Measurements from ENCODE around the gene POMC.
"Not testable (repeated sequence)": the region's sequence is repeated elsewhere in the genome, so short reads cannot be mapped to it uniquely, and the experiment has no call there.

The POMC gene

DNA sequence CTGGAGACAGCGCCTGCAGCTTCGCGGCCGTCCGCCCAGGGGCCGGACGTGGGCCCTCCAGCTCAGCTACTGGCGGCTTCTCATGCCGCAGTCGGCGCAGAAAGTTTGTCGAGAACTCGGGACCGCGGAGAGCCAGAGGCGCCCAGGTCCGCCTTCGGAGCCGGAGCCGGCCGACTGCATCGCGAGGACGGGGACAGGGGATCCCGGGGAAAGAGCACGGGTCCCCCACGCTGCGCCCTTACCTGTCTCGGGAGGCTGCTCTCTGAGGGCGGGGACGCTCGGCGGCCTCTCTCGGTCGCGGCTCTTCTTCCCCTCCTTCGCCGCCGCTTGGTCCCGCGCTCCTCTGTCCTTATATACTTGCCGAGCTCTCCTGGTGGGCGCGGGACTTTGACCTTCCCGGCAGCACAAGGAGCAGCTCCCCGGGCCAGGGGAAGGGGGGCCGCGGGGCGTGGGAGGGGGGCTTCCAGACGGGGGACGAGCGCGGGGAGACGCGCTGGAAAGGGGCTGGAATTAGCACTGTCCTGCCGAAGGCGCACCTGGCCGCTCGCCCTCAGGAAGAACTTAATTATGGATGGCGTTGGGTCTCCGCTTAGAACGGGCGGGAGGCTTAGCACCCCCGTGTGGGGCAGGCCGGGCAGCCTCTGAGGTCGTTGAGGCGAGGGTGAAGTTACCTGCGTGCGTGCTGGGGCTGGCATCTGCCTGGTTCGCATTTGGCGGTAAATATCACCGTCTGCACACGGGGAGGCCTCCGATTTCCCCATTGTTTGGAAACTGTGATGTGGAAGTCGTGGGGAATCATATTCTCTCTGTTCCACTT lies at the start of gene POMC:
TSS of gene POMC (minus strand) at position 325 of the 817 bp plus-strand sequence. CDS start 3,808 bp downstream, outside the sequence.
- DNase-seq = peak; percentile 68

DNA sequence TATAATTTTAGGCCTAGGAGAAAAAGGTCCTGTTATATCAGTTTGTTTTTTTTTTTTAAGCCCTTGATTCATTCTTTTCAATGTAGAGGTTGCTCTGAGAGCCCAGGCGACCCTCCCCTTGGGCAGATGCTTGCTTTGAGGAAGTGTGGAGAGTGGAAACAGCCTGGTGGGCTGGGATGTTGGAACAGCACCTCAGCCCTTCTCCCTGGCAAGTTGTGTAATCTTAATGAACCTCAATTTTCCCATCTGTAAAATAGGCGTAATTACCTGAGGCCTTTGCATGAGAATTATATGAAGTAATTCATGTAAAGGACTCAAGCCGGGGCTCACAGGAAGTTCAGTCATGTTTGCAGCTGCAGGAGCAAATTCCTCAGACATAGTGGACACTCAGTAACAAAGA lies 49.7 kb upstream of the POMC start:
- no peak for DNase-seq

DNA sequence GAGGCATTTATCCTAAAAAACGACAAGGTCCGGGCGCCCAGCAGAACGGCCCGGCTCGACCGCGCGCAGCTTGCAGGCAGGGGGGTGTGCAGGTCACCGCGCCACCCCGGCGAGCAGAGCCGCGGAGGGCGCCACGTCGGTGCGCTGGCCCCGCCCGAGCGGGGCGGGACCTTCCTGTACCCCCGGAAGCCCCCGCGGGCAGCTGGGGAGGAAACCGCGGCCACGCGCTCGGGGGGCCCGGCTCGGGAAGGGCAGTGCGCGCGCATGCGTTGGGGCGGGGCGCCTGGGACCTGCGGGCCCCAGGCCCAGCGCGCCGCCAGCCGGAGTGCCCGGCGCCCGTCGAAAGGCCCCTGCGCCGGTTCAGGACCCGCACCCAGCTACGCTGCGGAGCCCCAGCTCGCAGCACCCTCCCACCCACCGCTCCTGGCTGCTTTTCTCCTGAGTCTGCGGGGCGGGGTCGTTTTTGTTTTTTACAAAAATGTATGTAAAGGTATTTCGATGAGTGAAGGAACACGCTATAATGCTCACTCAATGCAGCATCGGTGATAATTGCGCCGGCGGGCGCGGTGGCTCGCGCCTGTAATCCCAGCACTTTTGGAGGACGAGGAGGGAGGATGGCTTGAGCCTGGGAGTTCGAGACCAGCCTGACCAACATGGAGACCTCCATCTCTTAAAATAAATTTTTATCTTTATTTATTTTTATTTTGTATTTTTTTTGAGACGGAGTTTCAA lies 47.7 kb upstream of the POMC start:
- peak; percentile 95 for DNase-seq

DNA sequence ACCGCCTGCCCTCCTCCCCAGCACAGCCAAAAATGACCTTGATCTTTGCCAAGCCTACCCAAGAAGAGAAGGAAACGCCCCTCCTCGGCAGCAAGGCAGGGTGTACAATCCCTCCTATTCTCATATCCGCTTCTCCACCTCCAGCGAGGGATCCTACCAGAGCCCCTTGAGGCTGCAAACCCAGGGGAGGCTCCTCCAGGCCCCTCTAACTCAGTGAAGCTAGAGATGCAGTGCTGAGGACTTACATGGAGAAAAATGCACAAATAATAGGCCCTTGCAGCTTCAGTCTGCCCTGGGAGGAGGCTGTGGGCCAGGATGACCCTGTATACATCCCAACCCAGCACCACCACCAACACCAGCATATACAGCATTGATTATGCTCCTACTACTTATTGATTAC lies 46.9 kb upstream of the POMC start:
- DNase-seq = no peak

DNA sequence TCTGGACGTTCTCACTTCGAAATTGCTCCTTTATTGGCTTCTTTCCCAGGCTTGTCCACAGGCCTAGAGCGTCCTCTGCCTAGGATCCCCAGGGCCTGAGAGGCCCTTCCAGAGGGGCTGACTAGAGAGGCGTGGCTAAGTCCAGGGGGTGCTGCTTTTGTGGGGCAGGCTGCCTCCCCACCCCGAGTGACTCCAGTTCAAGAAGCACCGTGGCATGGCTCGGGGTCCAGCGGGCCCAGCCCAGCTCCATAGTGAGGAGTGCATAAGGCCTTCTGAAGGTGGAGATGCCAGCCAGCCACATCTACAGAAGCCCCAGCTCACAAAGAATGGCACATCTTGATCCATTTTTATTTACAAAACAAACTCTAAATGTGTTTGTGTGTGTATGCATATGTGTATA lies 44.8 kb upstream of the POMC start:
- DNase-seq = no peak

DNA sequence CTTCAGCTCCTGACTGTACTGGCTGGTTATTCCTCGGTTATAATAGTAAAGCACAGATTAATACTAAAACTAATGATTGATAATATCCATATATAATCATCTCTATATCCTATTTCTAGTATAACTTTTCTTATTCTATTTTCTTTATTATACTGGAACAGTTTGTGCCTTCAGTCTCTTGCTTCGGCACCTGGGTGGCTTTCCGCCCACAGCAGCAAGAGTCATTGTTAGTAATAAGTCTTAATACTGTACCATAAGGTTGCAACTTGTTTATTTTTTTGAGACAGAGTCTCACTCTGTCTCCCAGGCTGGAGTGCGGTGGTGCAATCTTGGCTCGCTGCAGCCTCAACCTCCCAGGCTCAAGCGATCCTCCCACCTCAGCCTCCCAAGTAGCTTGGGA lies 42.5 kb upstream of the POMC start:
- not testable (repeated sequence) for DNase-seq

DNA sequence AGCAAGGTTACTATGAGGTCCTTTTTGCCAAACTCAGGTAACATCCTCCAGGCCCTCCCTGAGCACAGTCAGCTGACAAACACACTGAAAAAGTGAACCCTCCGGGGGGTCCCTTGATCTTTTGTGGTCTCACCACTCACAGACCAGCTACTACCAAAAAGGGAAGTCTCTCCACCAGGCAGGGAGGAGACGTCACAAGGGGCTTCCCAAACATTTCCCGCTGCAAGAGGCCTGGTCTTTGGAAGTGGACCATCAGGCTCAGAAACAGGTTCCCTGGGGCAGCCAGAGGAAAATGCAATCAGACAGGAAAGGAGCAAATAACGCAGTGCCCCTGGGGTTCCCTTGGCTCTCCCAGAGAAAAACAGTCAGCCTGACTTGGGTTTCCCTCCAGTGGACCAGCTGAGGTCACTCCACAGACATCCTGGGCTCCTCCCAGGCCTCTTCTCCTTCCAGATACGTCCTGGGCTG lies 38.7 kb upstream of the POMC start:
- no peak for DNase-seq

DNA sequence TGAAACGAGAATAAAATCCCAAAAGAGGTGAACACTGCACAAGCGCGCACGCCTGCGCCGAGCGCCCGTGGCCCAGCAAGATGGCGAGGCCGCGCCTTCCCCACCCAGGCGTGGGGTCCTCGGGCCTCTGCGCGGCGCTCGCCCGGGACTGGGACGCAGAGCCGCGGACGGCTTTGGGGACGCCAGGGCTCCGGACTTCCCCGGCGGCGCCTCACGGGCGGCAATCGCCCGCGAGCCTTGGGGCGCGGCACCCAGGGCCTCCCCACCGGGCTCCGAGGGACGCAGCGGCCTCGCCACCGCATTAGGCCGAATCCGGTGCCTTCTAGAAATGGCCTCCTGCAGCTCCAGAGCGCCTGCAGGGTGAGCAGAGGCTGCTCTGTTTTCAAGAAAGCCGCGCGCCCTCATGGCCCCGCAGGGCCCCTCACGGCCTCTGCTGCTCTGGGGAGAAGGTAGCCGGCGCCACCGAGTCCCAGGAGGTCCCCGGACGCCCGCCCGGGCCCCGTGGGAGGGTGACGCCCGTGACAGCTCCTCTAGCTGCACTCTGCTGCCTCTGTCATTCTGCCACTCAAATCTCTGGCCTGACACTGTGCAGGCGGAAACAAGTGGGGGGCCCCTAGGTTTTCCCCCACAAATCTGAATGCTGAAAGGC lies 35.9 kb upstream of the POMC start:
- DNase-seq = no peak

DNA sequence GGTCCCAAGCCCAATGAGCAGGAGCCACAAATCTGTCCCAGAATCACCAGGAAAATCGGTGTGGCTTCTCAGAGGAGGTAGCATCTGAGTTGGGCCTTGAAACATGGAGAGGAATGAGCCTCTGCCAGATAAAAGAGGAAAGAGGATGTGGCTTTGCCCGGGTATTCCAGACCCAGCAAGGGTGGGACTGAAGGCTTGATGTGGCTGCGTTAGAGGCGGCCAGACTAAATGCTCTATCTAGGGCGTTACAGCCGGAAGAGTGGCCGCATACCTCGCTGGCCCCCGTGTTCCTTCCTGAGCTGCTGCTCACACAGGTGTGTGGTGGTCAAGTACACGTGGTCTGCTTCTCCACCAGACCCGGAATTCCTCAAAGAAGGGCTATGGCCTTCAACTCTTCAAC lies 33.9 kb upstream of the POMC start:
- DNase-seq = no peak

DNA sequence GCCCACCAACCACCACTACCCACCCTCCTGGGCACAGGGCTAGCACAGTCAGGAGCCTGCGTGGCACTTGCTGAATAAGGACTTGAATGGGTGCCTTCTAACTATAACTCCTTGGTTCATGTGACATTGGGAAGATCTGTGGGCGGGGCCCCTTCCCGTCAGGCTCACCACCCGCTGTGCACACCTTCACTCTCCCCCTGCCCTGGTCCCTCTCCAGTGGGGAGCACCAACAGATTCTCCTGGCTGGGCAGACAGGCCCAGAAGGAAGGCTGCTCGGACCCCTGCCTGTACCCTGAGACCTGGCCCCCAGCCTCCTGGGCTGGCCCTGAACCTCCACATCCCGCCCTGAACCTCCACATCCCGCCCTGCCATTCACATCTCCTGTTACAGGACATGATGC lies 33.4 kb upstream of the POMC start:
- DNase-seq = no peak

DNA sequence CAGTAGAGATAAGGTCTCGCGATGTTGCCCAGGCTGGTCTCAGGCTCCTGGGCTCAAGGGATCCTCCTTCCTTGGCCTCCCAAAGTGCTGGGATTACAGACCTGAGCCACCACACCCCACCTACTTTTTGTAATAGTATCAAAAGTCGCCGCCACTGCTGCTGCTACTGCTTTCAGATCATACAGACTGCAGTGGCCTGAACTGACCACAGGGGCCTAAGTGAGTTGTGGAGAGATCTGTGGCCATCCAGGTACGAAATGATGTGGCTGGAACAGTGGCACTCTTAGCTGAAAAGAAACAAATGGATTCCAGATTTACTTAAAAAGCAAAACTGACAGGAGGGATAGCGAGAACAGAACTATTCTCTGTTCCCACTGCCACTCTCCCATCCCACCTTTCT lies 32.9 kb upstream of the POMC start:
- no peak for DNase-seq

DNA sequence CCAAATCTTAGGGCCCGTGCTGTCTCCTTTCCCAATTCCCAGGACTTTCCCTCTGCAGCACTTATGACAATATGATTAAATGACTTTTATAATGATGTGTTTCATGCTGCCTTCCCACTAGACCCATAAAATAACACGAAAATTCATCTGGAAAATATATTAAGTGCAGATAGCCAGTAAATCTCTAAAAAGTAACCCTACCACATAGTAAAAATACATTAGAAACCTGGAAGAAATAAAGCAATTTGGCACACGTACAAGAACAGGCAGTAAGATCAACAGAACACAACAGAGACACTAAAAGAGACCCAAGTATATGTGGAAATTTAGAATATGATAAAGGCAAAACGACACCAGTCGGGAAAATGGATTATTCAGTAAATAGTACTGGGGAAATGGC lies 30.2 kb upstream of the POMC start:
- no peak for DNase-seq

DNA sequence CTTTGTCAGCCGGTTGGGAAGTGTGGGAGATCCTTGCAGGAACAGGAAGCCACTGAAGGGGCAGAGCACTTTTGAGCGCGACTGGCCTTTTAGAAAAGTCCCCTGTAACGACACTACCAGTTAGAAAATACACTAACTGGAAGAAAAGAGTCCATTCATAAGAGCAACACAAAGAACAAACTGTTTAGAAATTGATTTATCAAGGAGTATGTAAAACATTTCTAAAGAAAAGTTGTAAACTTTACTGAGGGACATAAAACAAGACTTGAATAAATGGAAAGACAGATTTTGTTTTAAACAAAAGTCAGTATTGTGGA lies 29.8 kb upstream of the POMC start:
- DNase-seq = no peak

DNA sequence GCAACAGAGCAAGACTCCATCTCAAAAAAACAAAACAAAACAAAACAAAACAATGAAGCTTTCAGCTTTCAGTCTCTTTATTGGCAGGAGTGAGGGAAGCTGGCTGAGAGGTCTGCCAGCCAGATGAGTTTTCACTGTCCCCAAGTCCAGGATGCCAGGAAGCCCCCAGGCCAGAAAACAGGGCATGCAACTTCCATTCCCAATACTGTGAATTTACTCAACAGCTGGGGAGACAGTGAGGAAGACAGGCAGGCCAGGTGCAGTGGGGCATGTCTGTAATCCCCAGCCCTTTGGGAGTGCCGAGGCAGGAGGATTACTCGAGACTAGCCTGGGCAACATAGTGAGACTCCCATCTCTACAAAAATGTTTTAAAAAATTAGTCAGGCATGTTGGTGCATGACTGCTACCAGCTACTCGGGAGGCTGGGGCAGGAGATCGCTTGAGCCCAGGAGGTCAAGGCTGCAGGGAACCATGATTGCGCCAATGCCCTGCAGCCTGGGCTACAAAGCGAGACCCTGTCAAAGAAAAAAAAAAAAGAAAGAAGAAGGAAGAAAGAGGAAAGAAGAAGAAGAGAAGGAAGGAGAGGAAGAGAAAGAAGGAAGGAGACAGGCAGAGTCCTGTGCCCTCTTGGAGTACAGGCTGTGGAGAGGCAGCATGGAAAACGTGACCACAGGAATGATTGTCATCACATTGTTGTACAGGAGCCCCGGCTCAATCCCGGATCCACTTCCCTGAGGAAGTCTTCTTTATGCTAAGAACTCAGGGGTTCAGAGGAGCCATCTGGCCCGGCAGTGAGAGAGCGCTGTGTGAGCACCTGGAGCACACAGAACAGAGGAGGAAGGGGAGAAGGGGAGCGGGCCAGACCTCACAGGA lies 29.2 kb upstream of the POMC start:
- DNase-seq = no peak

DNA sequence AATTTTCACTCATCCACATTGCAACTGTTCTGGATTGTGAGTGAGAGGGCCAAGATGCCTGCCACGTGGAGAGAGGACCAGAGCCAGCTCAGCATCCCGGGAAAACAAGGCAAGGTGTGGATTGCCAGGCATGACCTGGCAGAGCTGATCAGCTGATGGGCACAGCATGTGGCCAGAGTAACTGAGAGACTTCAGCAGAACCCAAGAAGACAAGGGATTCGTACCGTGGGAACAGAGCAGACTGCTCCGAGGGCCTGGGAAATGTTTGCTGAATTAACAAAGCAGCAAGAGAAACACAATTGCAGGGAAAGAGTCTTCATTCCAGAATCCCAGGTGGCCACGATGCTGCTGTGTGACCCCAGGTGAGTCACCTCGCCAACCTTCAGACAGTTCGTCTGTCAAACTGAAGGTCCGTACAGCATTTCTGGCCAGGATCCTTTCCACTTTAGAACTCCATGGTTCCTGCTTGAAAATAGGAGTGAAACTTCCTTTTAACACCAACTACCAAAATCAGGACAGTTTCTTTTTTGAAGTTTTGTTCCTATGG lies 26.3 kb upstream of the POMC start:
- DNase-seq = no peak

DNA sequence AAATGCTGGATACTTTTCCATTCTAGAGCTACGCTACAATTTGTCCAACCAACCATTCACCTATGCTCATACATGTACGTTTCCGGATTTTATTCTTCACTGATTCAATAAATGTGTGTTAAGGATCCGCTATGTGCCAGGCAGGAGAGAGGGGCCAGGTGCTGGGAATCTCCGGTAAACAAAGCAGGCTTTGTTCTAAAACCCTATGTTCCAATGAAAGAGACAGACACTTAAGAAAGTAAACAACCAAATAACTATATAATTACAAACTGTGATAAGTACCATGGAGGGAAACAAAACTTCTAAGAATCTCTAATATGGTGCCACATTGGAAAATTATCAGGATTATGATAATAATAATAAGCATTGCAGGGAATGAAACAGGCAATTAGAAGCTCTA lies 22.2 kb upstream of the POMC start:
- DNase-seq = no peak

DNA sequence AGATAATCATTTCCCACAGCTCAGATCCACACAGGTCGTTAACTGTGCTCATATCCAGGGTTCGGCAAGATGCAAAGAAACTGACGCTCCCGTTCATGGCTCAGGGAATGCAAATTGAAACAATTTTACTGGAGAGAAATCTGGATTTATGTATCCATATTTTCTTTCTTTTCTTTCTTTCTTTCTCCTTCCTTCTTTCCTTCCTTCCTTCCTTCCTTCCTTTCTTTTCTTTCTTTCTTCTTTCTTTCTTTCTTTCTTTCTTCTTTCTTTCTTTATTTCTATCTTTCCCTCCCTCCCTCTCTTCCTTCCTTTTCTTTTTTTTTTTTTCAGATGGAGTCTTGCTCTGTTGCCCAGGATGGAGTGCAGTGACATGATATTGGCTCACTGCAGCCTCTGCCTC lies 20.0 kb upstream of the POMC start:
- DNase-seq = no peak

DNA sequence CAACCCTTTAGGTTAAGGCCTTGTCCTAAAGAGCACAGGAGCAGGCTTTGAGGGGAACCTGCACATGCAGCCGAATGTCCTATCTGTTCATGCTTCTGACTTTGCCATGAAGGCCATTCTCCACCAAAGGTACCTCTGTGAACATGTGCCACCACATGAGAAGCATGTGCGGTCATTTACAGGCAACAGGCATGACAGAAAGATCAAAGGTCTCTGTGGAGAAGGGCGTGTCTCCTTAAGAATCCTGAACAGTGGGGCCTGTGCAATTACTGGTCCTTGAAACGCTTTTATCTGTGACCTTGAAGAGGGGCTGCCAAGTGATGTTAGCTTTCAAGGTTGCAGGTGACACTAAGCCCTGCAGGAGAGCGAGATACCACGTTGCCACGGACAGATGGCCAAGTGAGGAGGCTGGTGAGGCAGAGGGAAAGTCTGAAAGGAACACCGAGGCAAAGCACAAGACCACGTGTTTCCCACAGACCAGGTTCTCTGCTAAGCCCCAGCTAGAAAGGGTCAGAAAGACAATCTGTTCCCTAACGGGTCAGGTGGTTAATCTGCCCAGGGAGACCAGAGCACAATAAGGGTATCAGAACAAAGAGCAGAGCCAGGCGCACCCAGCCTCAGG lies 19.5 kb upstream of the POMC start:
- DNase-seq = no peak

DNA sequence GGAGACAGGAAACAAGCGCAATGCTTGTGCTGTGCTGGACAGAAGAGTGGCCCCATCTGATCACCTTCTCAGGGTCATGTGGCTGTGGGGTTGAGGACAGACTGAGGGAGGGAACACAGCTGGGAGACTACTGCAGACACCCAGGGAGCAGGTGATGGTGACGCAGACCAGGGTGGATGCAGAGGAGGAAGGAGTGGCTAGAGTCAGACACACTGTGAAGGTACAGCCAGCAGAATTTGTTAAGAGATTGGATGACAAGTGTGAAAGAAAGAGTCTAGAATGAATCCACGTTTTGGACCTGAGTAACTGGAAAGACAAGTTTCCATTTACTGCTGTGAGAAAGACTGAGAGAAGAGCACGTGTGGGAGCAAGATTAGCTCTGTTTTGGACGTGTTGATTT lies 15.9 kb upstream of the POMC start:
- no peak for DNase-seq

DNA sequence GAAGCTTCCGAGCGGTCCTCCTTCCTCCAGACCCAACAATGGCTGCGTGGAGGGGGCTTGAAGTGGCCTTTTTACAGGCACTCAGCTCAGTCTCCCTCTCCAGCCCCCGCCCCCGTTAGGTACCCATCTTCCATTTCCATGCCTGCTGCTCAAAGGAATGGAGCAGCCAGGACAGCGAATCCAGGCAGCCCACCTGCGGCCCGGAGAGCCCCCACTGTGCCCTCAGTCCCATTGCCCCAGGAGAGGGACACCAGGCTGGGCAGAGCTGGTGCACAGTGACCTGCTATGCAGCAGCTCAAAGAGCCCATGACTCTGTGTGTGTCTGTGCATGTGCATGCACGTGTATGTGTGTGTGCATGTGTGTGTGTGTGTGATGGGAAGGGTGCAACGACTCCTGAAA lies 10.6 kb upstream of the POMC start:
- DNase-seq = no peak

DNA sequence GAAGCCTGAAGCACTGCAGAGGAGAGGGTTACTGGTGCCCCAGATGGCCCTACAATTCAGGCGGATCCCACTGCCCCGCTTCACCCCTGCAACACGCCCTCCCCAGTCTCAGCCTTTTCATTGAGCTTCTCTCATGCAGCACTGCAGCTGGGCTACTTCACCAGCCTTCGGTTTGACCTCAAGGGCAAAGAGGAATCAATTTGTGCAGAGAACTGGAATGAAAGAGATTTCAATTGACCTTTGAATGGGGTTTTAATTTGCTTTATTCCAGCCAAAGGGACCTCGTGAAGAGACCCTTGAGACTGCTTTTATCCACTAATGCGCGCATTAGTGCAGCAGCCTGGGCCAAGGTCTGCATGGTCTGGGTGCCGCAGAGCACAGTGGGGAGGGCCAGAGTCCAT lies 8.8 kb upstream of the POMC start:
- no peak for DNase-seq

DNA sequence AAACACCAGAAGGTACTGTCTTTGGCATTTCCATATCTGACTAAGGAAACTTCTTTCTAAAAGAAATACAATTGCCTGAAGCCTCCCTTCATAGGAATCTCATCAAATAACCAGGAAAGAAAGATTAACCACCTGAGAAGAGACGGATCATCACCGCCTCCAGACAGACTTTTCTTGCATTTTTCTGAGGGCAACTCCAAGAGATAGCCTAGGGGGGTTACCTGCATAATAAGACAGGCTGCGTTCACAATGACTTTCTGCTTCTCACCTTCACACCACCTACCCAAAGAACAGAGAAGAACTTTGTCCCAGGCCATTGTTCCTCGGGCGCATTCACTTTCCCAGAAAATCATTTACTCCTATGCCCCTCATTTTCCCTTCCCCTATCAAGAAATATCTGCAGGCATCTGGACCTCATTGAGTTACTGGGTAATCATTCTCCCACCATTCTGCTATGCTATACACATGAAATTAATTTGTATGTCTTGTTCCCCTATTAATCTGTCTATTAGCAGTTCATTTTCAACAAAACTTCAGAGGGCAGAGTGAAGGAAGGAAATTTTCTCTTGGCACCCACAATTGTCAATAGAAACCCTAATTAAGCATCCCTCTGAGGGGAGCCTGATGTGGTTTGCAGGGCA lies 8.3 kb upstream of the POMC start:
- no peak for DNase-seq

Data from activated CD8-positive, alpha-beta memory T cell treated with anti-CD3 and anti-CD28 coated beads, Interleukin-2, amount 50 U/mL, for 48 hours (primary cell).